Mesothelial cell of epicardium (in vitro differentiated cells): ENCODE measurements around the gene LYRM4. TPM values are rescaled to one million over a fixed set of nuclear protein-coding genes. Genes with fewer than 3 reads are reported as not detected.
A peak's percentile ranks its signal among the peaks of the same experiment; 100 is the strongest.

Experiments used
- DNase-seq, 2 experiments: peaks; one replicate each; pipeline ENCODE4 v3.0.0; 2021; ENCODE audit warnings: low spot score in 2 of 2; ENCODE audit not compliant: unreplicated experiment in 2 of 2
- H3K27ac Mint-ChIP-seq: 2 replicates; pipeline ENCODE4 v1.8.0; 2021; ENCODE audit warnings: mixed read lengths
- H3K27me3 Mint-ChIP-seq: 2 replicates; pipeline ENCODE4 v1.8.0; 2021; ENCODE audit warnings: low read depth, mixed read lengths
- H3K36me3 Mint-ChIP-seq: 2 replicates; pipeline ENCODE4 v1.8.0; 2021; ENCODE audit warnings: mixed read lengths
- H3K4me1 Mint-ChIP-seq: 2 replicates; pipeline ENCODE4 v1.8.0; 2021; ENCODE audit warnings: mixed read lengths
- H3K4me3 Mint-ChIP-seq: 2 replicates; pipeline ENCODE4 v1.8.0; 2021; ENCODE audit warnings: mild to moderate bottlenecking, moderate library complexity, mixed read lengths
- H3K9me3 Mint-ChIP-seq: 2 replicates; pipeline ENCODE4 v1.8.0; 2021; ENCODE audit warnings: mixed read lengths
- CTCF ChIP-seq: fragments of 200-600 bp; sonication (generic); IDR thresholded peaks from one replicate; pipeline ENCODE4 v1.5.0; 2021; ENCODE audit warnings: antibody characterized with exemption; ENCODE audit not compliant: unreplicated experiment
- total RNA-seq: library from RNA; stranded (reverse); gene quantifications from 3 replicates; pipeline ENCODE4 v1.2.1, GENCODE V29; 2021

LYRM4 gene
- total RNA-seq, 1 donor from 2014 or later = 35.5 TPM

DNA sequence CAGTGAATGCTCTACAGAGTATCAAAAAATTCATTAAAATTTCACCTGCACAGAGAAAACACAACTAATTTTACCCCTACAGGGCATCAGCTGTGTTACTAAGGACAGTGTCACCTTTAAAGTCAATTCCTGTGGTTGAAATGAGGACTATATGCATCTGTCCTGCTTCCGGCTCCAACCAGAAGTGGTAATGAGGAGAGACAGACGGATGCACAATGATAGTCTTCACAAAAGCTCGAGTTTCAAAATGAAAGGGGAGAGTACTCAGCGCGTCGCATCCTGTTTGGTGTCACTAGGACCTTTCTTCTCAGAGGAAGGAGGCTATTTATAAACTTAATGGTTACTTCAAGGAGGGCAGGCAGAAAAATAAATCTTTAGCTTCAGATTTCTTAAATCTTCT lies 86.5 kb downstream of the LYRM4 start:
- Mint-ChIP-seq H3K27me3 (no peaks in the 10 kb centered on the region), H3K4me3 (no peak overlapping the region), H3K27ac (peak overlapping the region; percentile 35), H3K4me1 (peaks cover 15% of the 10 kb centered on the region), H3K9me3 (no peaks in the 10 kb centered on the region), H3K36me3 (no peaks in the 10 kb centered on the region)
- no peak for DNase-seq
- TF ChIP-seq CTCF = no peak

DNA sequence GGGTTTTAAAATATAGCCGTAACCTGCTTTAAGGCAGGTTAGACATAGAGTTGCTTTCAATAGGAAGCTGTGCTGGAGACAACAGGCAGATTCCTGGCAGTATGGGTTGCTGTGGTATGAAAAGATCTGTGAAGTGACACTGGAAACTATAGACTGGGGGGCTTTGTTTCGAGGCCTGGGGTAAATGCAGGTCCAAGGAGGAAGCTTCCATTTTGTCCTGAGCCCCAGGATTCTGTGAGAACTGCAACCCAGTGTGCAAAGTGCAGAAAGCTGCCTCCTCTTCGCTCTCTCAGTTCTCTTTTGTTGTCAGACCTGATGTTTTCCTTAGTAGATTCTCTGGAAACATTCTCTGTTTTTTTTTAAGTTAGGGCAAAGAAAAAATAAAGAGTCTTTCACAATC lies 86.9 kb downstream of the LYRM4 start:
- TF ChIP-seq CTCF = no peak
- Mint-ChIP-seq H3K4me3 (no peak overlapping the region), H3K4me1 (peaks cover 15% of the 10 kb centered on the region)

GRCh38 chr6:5172897-5173474 lies 87.8 kb downstream of the LYRM4 start:
- H3K9me3 Mint-ChIP-seq = no peaks in the 10 kb centered on the region
- no peaks in the 10 kb centered on the region for H3K27me3 Mint-ChIP-seq
- no peak overlapping the region for H3K4me3 Mint-ChIP-seq
- H3K4me1 Mint-ChIP-seq = peaks cover 15% of the 10 kb centered on the region
- no peak overlapping the region for H3K27ac Mint-ChIP-seq
- H3K36me3 Mint-ChIP-seq = no peaks in the 10 kb centered on the region
- no peak for TF ChIP-seq CTCF
- DNase-seq = no peak

More for the DNA sequence above, 86.9 kb downstream of the LYRM4 start:
- H3K27ac Mint-ChIP-seq = peak overlapping the region; percentile 35
- no peaks in the 10 kb centered on the region for H3K36me3 Mint-ChIP-seq
- H3K27me3 Mint-ChIP-seq = no peaks in the 10 kb centered on the region
- no peak for DNase-seq
- H3K9me3 Mint-ChIP-seq = no peaks in the 10 kb centered on the region

- Mint-ChIP-seq H3K27me3 (no peaks in the 10 kb centered on the region), H3K27ac (no peak overlapping the region), H3K4me3 (no peak overlapping the region), H3K36me3 (no peaks in the 10 kb centered on the region), H3K9me3 (no peaks in the 10 kb centered on the region), H3K4me1 (peaks cover 15% of the 10 kb centered on the region)
- no peak for TF ChIP-seq CTCF
- no peak for DNase-seq
Observed at GRCh38 chr6:5172041-5172653, 88.6 kb downstream of the LYRM4 start.

DNA sequence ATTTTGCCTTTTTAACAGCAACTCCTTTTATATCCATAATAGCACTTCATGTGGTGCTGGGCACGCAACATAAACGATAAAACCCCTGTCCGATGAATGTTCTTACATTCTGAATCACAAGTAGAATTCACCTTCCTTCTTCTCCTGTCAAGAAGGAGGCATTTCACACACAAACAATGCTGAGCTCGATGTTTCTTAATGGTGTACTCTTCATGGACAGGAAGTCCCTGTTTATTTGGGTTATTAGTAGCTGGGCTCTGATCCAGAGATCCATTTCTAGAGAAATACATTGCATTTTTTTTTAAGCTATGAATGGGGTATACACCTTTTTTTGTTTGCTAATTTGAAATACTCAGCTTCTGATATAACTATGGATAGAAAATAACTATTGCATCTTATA lies 93.2 kb downstream of the LYRM4 start:
- Mint-ChIP-seq H3K27me3 (no peaks in the 10 kb centered on the region), H3K4me1 (peaks cover 2% of the 10 kb centered on the region), H3K4me3 (no peak overlapping the region), H3K9me3 (no peaks in the 10 kb centered on the region), H3K27ac (no peak overlapping the region), H3K36me3 (no peaks in the 10 kb centered on the region)
- no peak for TF ChIP-seq CTCF
- no peak for DNase-seq
